NCI-H128 (cell line): ENCODE results near the gene HGFAC.

ENCODE experiments used
- DNase-seq: peaks from one replicate; lab custom pipeline; 2025; ENCODE audit not compliant: unreplicated experiment; lab: John Stamatoyannopoulos, UW

The HGFAC gene

DNA sequence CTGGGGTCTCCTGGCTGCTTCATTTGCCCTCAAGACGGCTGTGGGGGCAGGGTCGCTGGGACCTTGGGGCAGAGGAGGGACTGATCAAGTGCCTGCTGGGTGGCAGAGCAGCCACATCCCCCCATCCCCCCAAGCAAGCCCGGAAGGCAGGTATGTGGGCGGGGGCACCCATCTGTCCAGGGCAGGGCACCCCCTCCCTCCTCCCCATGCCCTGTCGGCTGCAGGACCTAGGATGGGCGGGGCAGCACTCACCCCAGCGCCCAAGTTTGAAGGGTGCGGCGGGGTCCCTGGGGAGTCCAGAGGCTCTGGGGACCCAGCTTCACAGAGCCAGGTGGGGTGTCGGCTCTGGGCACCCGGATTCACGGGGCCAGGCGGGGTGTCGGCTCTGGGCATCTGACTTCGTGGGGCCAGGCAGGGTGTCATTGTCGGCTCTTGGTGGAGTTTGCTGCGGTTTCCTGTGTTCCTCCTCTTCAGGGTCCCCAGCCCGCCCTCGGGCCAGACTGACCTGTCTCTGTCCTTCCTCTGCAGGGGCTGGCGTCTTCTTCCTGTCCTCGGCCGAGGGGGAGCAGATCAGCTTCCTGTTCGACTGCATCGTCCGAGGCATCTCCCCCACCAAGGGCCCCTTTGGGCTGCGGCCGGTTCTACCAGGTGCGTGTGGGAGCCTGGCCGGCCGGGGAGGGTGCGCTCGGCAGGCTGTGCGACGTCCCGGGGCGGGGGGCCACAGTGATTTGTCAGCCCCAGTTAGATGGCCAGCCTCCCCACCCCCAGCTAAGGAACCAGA is 43.4 kb downstream of the HGFAC start:
- DNase-seq = no peak

DNA sequence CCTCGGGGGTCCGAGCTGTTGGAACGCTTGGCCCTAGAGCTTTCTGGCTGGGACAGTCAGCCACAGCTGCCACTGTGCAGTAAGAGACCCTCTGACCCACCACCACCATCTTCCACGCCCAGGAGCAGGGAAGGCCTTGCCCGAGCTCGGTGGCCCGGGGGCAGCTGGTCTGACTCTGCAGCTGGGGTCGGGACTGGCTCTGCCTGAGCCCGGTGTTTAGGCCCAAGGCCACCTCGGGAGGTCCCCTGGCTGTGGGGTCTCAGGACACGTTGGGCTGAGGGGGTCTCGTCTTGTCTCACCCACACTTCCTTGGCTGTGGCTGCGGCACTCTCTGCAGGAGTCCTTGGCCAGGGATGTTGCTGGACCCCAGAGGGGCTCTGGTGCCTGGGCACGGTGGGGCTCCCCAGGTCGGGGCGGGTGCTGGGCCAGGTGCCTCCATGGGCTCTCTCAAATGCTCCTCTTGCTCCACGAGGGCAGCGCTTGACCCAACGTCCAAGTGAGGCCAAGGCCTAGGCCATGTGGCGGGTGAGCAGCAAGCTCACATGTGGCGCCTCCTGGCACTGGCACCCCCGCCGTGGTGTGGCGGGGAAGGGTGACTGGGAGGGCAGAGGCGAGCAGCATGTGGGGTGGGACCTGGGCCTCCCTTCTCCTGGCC is 44.2 kb downstream of the HGFAC start:
- DNase-seq = no peak

GRCh38 chr4:3486541-3487540 is 45.1 kb downstream of the HGFAC start:
- no peak for DNase-seq

DNA sequence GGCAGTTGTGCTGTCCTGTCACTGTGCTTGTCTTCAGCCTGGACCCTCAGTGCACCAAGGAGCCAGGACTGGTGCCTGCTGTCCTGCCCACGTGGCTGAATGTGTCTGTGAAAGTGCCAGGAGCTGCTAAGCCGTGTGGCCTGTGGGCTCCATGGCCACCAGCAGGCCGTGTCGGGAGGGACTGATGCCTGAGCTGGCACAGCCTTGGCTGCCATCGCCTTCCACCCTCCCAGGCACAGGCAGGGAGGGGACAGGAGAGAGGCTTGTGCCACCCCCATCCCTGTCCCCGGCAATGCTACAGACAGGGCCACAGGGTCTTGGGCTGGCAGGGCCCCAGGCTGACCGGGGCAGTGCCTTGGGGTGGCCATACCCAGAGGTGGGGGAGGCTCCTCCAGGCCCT is 46.1 kb downstream of the HGFAC start:
- no peak for DNase-seq

DNA sequence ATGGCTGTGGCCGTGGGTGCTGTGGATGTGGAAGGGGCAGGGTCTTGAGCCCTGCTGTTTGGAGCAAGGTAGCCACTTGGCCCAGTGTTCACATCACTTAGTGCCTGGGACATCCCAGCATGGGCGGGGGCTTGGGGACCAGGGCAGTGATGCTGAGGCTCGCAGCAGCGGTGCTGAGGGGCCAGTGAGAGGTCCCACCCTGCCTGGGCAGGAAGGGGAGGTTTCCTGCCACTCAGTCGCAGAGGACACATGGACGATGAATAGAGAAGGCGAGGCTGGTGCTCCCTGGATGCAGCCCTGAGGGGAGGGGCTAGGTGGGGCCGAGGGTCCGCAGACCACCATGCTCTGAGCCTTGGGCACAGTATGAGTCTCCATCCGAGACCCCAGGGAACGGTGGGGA is 47.1 kb downstream of the HGFAC start:
- no peak for DNase-seq

DNA sequence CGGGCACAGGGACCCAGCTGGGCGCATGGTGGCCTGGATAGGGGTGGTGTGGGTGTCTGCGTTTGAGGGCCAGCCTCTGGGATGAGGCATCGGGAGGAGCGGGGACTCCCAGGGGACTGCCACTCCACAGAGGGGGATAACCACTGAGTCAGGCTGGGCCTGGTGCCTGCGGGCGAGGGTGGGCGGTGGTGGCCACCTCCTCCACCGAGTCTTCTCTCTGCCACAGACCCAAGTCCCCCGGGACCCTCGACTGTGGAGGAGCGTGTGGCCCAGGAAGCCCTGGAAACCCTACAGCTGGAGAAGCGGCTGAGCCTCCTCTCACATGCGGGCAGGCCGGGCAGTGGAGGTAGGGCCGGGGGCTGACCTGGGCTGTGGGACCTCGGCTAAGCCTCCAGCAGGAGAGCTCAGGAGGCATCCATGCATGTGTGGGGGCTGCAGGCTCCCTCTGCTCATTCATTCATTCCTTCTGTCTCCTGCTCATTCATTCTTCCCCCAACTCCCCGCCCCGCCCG is 47.7 kb downstream of the HGFAC start:
- DNase-seq = no peak

GRCh38 chr4:3491681-3492405 is 50.1 kb downstream of the HGFAC start:
- no peak for DNase-seq

- DNase-seq = no peak
Observed at GRCh38 chr4:3492741-3493719, 51.3 kb downstream of the HGFAC start.

- DNase-seq = no peak
Observed at GRCh38 chr4:3493720-3494461, 52.1 kb downstream of the HGFAC start.

DNA sequence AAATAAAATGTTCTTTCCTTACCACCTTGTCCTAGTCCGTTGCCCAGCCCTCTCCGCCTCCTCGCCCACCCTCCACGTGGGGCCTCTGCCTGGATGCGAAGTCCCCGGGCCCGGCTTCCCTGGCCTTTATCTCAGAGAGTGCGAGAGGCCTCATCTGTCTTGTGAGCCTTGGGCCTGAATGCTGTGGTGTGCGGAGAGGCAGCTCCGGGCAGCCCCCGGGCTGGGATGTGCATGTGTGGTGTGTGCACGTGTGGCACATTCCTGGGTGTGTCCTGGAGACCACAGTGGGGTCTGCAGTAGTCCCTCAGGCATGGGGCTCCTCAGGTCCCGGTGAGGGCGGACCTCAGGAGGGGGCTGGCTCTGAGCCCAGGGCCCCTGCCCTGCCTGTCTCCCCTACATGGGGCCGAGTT is 52.7 kb downstream of the HGFAC start:
- no peak for DNase-seq

GRCh38 chr4:3495204-3495975 is 53.6 kb downstream of the HGFAC start:
- no peak for DNase-seq

DNA sequence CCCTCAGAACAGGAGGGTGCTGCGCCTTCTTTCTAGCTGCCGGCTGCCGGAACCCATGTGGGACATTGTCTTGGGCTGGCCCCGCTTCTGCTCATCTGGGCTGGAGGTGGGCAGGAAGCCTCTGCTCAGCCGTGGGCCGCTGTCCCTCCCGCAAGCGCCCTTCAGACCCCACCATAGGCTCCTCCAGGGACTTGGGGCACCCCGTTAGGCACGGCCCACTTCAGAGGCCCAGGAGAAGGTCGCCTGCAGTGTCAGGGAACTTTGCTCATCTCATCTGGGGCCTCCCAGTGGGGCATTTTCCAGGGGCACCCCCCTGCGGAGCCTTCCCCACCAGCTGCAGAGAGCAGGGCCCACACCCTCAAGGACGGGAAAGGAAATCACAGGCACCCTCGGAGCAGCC is 54.3 kb downstream of the HGFAC start:
- DNase-seq = no peak

DNA sequence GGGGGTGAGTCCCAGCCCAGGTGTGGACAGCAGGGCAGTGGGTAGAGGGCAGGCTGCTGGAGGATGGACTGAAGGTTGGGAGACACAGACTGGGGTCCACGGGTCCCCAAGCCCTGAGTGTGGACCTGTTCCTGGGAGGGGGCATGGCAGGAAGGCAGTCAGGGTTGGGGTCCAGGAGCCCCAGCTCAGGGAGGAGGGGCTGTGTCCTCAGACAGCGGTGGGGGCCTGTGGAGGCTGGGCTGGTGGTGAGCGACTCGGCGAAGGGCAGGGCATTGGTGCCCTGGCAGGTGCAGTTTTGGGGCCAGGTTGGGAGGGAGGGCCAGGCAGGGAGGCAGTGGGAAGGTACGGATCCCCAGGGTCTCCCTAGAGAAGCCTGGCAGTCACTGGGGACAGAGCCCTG is 55.3 kb downstream of the HGFAC start:
- no peak for DNase-seq

- no peak for DNase-seq
Observed at GRCh38 chr4:3497523-3498389, 56.0 kb downstream of the HGFAC start.

DNA sequence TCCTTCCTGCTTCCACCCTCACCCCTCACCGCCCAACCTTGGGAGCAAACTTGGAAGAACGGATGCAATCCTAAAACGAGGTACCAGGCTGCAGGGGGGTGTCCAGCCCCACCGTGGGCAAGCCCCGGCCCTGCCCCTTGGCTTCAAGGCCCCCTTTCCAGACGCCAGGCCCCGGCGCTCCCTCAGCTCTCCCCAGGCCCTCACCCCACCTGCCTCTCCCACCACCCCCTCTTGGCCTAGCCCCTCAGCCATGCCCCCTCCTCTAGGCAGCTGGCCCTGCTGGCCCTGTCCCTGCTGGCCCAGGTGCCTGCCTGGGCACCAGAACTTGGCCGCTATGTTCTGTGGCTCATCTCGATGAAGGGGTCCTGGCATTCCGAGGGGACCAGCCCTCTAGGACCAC is 56.6 kb downstream of the HGFAC start:
- no peak for DNase-seq
